Brain microvascular endothelial cell (primary cell): ENCODE measurements around the gene KDM4D.
A peak's percentile ranks its signal among the peaks of the same experiment; 100 is the strongest.

Experiments
- DNase-seq: peaks from one replicate; pipeline ENCODE4 v3.0.0-alpha.2; 2020
- H3K27ac ChIP-seq: fragments of 250-450 bp; sonication (Bioruptor Pico); 2 replicates; pipeline ENCODE4 v1.5.1; 2020; ENCODE audit warnings: mild to moderate bottlenecking, moderate library complexity
- H3K27me3 ChIP-seq: fragments of 250-450 bp; sonication (Bioruptor Pico); replicated peaks from 2 replicates; pipeline ENCODE4 v1.5.1; 2020; ENCODE audit warnings: mild to moderate bottlenecking
- H3K36me3 ChIP-seq: fragments of 250-450 bp; sonication (Bioruptor Pico); replicated peaks from 2 replicates; pipeline ENCODE4 v1.5.1; 2020; ENCODE audit warnings: mild to moderate bottlenecking
- H3K4me3 ChIP-seq: 2 replicates; pipeline ENCODE4 v1.5.1; 2011; ENCODE audit warnings: low read depth, mild to moderate bottlenecking, control low read depth, low read length, moderate library complexity
- CTCF ChIP-seq: IDR thresholded peaks from 2 replicates; pipeline ENCODE4 v1.5.1; 2011; ENCODE audit warnings: low read depth, mild to moderate bottlenecking, moderate library complexity, low read length, control low read depth, inconsistent platforms; ENCODE audit errors: missing control alignments
- in situ Hi-C: cut with HindIII; loops from 2 replicates; pipeline ENCODE4 v1.10.0; 2017; ENCODE audit warnings: low sequenced_read_pairs, low pct_ligation_motif_present

The KDM4D gene

GRCh38 chr11:94973099-94973968 lies at the start of gene KDM4D, which contains the start of gene CWC15:
Gene KDM4D (plus strand): TSS chr11:94973709. CDS start chr11:94997373, 23,664 bp downstream.
Gene CWC15 (minus strand): TSS chr11:94973556. CDS start chr11:94972185, 1,371 bp downstream.
- no peak for TF ChIP-seq CTCF
- in situ Hi-C loops = no loop called here
- peak; percentile 91 for DNase-seq
- Histone ChIP-seq H3K27me3 (no peaks in the 10 kb centered on the region), H3K4me3 (peak within 1 kb of the TSS; percentile 81), H3K36me3 (peaks cover 30% of the 10 kb centered on the region), H3K27ac (peak within 1 kb of the TSS; percentile 86)

- Histone ChIP-seq H3K27me3 (no peaks in the 10 kb centered on the region), H3K36me3 (no peaks in the 10 kb centered on the region), H3K27ac (no peak overlapping the region), H3K4me3 (no peak overlapping the region)
- in situ Hi-C loops = no loop called here
- no peak for TF ChIP-seq CTCF
- no peak for DNase-seq
Measured at GRCh38 chr11:94924171-94924572, 49.3 kb upstream of the KDM4D start.

GRCh38 chr11:94924612-94925011 lies 48.9 kb upstream of the KDM4D start:
- no peaks in the 10 kb centered on the region for H3K27me3 ChIP-seq
- in situ Hi-C loops = no loop called here
- H3K4me3 ChIP-seq = no peak overlapping the region
- no peak for DNase-seq
- TF ChIP-seq CTCF = no peak
- H3K36me3 ChIP-seq = no peaks in the 10 kb centered on the region
- no peak overlapping the region for H3K27ac ChIP-seq

- no peak overlapping the region for H3K4me3 ChIP-seq
- H3K36me3 ChIP-seq = no peaks in the 10 kb centered on the region
- no peak for DNase-seq
- no peaks in the 10 kb centered on the region for H3K27me3 ChIP-seq
- TF ChIP-seq CTCF = no peak
- peak overlapping the region; percentile 79 for H3K27ac ChIP-seq
- in situ Hi-C loops = no loop called here
Measured at GRCh38 chr11:94925422-94926270, 47.9 kb upstream of the KDM4D start.

GRCh38 chr11:94926271-94926625 lies 47.3 kb upstream of the KDM4D start:
- Histone ChIP-seq H3K27me3 (no peaks in the 10 kb centered on the region), H3K4me3 (no peak overlapping the region), H3K36me3 (no peaks in the 10 kb centered on the region), H3K27ac (peak overlapping the region; percentile 79)
- in situ Hi-C loops = no loop called here
- no peak for DNase-seq
- no peak for TF ChIP-seq CTCF
